ENCODE results near the gene ZAR1L. TPM values are rescaled to one million over a fixed set of nuclear protein-coding genes. Genes with fewer than 3 reads are reported as not detected.

ZAR1L gene
- total and polyA plus RNA-seq, 9 of the 15 experiments (the other 6 are each of a cell fraction or from before 2014, with no cell fraction given) = not detected

DNA sequence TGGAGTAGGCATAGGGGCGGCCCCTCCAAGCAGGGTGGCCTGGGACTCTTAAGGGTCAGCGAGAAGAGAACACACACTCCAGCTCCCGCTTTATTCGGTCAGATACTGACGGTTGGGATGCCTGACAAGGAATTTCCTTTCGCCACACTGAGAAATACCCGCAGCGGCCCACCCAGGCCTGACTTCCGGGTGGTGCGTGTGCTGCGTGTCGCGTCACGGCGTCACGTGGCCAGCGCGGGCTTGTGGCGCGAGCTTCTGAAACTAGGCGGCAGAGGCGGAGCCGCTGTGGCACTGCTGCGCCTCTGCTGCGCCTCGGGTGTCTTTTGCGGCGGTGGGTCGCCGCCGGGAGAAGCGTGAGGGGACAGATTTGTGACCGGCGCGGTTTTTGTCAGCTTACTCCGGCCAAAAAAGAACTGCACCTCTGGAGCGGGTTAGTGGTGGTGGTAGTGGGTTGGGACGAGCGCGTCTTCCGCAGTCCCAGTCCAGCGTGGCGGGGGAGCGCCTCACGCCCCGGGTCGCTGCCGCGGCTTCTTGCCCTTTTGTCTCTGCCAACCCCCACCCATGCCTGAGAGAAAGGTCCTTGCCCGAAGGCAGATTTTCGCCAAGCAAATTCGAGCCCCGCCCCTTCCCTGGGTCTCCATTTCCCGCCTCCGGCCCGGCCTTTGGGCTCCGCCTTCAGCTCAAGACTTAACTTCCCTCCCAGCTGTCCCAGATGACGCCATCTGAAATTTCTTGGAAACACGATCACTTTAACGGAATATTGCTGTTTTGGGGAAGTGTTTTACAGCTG is at the start of gene ZAR1L, which contains the start of gene BRCA2 (continued):
- TF ChIP-seq DACH1 (IDR thresholded peaks at IDR 0.05; ENCODE audit: partially characterized antibody) = peak; percentile 76
- TF ChIP-seq ZNF384 (IDR thresholded peaks at IDR 0.05; ENCODE audit: low read depth, low read length) = no peak
- no peak for TF ChIP-seq ZNF77 (CRISPR knock-in tag; IDR thresholded peaks at IDR 0.05)
- TF ChIP-seq ZNF165 (CRISPR knock-in tag; IDR thresholded peaks at IDR 0.05; ENCODE audit: borderline replicate concordance) = no peak
- no peak for TF ChIP-seq TRIM25 (IDR thresholded peaks at IDR 0.05; ENCODE audit: borderline replicate concordance)
- 0 out of 2 replicates have a peak, but pooled peaks have one; percentile 21 for TF ChIP-seq ZNF24 (IDR thresholded peaks at IDR 0.05)
- TF ChIP-seq ZNF79 (CRISPR knock-in tag; IDR thresholded peaks at IDR 0.05; ENCODE audit: low read depth) = no peak
- no peak for TF ChIP-seq ADNP (tag; IDR thresholded peaks at IDR 0.05)
- TF ChIP-seq KDM1A (IDR thresholded peaks at IDR 0.05) = no peak
- no peak for TF ChIP-seq ZNF445 (CRISPR knock-in tag; IDR thresholded peaks at IDR 0.05; ENCODE audit: low read depth)
- TF ChIP-seq JUN (IDR thresholded peaks at IDR 0.05; ENCODE audit: borderline replicate concordance, low read depth, low read length) = peak; percentile 62; the same call in 1 of the 2 replicates
- TF ChIP-seq JUN (CRISPR knock-in tag; IDR thresholded peaks at IDR 0.05; ENCODE audit: borderline replicate concordance) = no peak
- TF ChIP-seq HNRNPL (IDR thresholded peaks at IDR 0.05; ENCODE audit: low read depth, low read length) = peak; percentile 57; the same call in 1 of the 2 replicates
- TF ChIP-seq ZNF431 (CRISPR knock-in tag; IDR thresholded peaks at IDR 0.05) = no peak
- no peak for TF ChIP-seq ZFP30 (CRISPR knock-in tag; IDR thresholded peaks at IDR 0.05; ENCODE audit: borderline replicate concordance)
- TF ChIP-seq TARDBP (IDR thresholded peaks at IDR 0.05) = no peak
- TF ChIP-seq LARP7 (IDR thresholded peaks at IDR 0.05) = no peak
- TF ChIP-seq SREBF2 (CRISPR knock-in tag; IDR thresholded peaks at IDR 0.05) = no peak
- no peak for TF ChIP-seq ZNF239 (CRISPR knock-in tag; IDR thresholded peaks at IDR 0.05)
- TF ChIP-seq, protein P1, sequence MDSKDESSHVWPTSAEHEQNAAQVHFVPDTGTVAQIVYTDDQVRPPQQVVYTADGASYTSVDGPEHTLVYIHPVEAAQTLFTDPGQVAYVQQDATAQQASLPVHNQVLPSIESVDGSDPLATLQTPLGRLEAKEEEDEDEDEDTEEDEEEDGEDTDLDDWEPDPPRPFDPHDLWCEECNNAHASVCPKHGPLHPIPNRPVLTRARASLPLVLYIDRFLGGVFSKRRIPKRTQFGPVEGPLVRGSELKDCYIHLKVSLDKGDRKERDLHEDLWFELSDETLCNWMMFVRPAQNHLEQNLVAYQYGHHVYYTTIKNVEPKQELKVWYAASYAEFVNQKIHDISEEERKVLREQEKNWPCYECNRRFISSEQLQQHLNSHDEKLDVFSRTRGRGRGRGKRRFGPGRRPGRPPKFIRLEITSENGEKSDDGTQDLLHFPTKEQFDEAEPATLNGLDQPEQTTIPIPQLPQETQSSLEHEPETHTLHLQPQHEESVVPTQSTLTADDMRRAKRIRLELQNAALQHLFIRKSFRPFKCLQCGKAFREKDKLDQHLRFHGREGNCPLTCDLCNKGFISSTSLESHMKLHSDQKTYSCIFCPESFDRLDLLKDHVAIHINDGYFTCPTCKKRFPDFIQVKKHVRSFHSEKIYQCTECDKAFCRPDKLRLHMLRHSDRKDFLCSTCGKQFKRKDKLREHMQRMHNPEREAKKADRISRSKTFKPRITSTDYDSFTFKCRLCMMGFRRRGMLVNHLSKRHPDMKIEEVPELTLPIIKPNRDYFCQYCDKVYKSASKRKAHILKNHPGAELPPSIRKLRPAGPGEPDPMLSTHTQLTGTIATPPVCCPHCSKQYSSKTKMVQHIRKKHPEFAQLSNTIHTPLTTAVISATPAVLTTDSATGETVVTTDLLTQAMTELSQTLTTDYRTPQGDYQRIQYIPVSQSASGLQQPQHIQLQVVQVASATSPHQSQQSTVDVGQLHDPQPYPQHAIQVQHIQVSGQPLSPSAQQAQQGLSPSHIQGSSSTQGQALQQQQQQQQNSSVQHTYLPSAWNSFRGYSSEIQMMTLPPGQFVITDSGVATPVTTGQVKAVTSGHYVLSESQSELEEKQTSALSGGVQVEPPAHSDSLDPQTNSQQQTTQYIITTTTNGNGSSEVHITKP (IDR thresholded peaks at IDR 0.05; ENCODE audit: partially characterized antibody) = no peak
- no peak for TF ChIP-seq IRF9 (tag; IDR thresholded peaks at IDR 0.05)
- TF ChIP-seq HLTF (IDR thresholded peaks at IDR 0.05) = no peak
- no peak for TF ChIP-seq U2AF1 (optimal IDR thresholded peaks at IDR 0.05; ENCODE audit: low read depth, low read length)
- 0 out of 4 replicates have a peak, but pooled peaks of 1 of the 2 experiments have one; percentile 34 for TF ChIP-seq RCOR1 (IDR thresholded peaks at IDR 0.05; ENCODE audit: borderline replicate concordance in 1 of 2, low read depth in 2 of 2, low read length in 2 of 2)
- no peak for TF ChIP-seq PHF21A (IDR thresholded peaks at IDR 0.05; ENCODE audit: borderline replicate concordance, low read depth)

All from K562 (cell line).